Measurements from ENCODE around the gene SRRM1.

DNA sequence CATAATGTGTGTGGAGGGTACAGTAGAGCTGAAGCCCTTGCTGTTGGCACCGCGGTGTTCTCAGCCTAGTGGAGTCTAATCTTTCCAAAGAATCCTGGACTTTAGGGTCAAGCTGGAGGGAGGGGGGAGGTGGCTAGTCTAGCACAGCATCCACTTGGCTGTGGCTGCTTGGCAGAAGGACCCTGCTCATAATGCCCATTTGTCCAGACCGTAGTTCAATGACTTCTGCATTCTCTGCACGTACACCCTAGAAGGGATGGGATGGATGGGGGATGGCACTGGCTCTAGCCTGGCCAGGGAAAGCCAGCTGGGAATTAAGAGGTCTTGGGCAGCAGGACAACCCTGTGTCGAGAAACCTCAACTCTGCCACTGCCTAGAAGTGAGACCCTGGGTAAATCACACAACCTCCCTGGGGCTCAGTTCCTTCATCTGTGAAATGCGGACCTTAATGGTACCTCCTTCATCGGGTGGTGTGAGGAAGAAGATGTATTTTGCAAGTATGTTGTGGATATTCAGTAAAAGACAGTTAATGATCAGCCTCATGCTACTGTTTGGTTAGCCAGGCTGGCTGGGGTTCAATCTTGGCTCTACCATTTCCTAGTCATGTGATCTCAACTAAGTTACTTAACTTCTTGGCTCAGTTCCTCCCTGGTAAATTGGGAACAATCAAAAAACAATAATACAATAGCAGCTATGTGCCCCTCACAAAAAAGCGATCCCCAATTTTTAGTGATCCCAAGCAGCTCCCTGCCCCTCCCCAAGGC lies 75.0 kb downstream of the SRRM1 start:
- no peak for TF ChIP-seq CTCF (IDR thresholded peaks at IDR 0.05)
- TF ChIP-seq POLR2A (IDR thresholded peaks at IDR 0.05) = no peak
